SK-N-SH (cell line): ENCODE measurements around the gene UBE2N. TPM values are rescaled to one million over a fixed set of nuclear protein-coding genes. Genes with fewer than 3 reads are reported as not detected.
A peak's percentile ranks its signal among the peaks of the same experiment; 100 is the strongest.

Experiments
- CTCF ChIA-PET: fragments of 300-600, 350-600 bp; formaldehyde crosslinking; extraction: SDS; loops from one replicate; lab custom pipeline; 2021; lab: Yijun Ruan, JAX
- POLR2A ChIA-PET: fragments of 350-600 bp; sonication (Branson Sonifier 250); formaldehyde crosslinking; extraction: SDS; loops from one replicate; lab custom pipeline; 2020; ENCODE audit warnings: antibody characterized with exemption, inconsistent platforms; lab: Yijun Ruan, JAX
- DNase-seq: peaks from one replicate; pipeline ENCODE4 v3.0.0; 2012
- H2AFZ ChIP-seq: fragments of 200-600 bp; sonication (generic); 2 replicates; pipeline ENCODE4 v1.8.1; 2016; ENCODE audit warnings: antibody characterized with exemption, mild to moderate bottlenecking, low read depth
- H3F3A ChIP-seq: fragments of 200-600 bp; sonication (generic); replicated peaks from 2 replicates; pipeline ENCODE3; 2016; ENCODE audit warnings: antibody characterized with exemption, mild to moderate bottlenecking; ENCODE audit not compliant: insufficient read depth
- H3K27ac ChIP-seq, 2 experiments: fragments of 200-500 bp in 1 of 2; fragments of 200-600 bp in 1 of 2; sonication (Bioruptor generic) in 1 of 2; sonication (generic), shearing (Covaris generic) in 1 of 2; 2 replicates each; pipeline versions ENCODE4 v1.5.1 to v1.6.1; 2014 to 2016; ENCODE audit warnings: low read depth in 2 of 2, inconsistent platforms in 1 of 2, low read length in 1 of 2, mild to moderate bottlenecking in 1 of 2, mixed read lengths in 1 of 2
- H3K27me3 ChIP-seq: fragments of 200-600 bp; sonication (generic), shearing (Covaris generic); 2 replicates; pipeline ENCODE4 v1.6.1; 2016; ENCODE audit warnings: mixed run types; ENCODE audit not compliant: insufficient read depth
- H3K36me3 ChIP-seq, 2 experiments: fragments of 200-500 bp in 1 of 2; fragments of 200-600 bp in 1 of 2; sonication (Bioruptor generic) in 1 of 2; sonication (generic) in 1 of 2; replicated peaks in 1 of 2; 2 replicates each; pipeline versions ENCODE3 to v1.5.1; 2014 to 2016; ENCODE audit warnings: low read length in 1 of 2, mild to moderate bottlenecking in 1 of 2; ENCODE audit not compliant: insufficient read depth in 2 of 2, control insufficient read depth in 1 of 2
- H3K4me1 ChIP-seq, 2 experiments: fragments of 200-500 bp in 1 of 2; fragments of 200-600 bp in 1 of 2; sonication (Bioruptor generic) in 1 of 2; sonication (generic), shearing (Covaris generic) in 1 of 2; 2 replicates each; pipeline versions ENCODE4 v1.5.1 to v1.6.1; 2014 to 2016; ENCODE audit warnings: low read depth in 1 of 2, low read length in 1 of 2, mixed run types in 1 of 2; ENCODE audit not compliant: insufficient read depth in 2 of 2, control insufficient read depth in 1 of 2
- H3K4me2 ChIP-seq: fragments of 200-600 bp; sonication (generic), shearing (Covaris generic); 2 replicates; pipeline ENCODE4 v1.6.1; 2017; ENCODE audit warnings: mixed run types
- H3K4me3 ChIP-seq, 2 experiments: fragments of 200-500 bp in 1 of 2; fragments of 200-600 bp in 1 of 2; sonication (Bioruptor generic) in 1 of 2; sonication (generic), shearing (Covaris generic) in 1 of 2; 2 replicates each; pipeline versions ENCODE4 v1.5.1 to v1.8.1; 2014 to 2016; ENCODE audit warnings: low read depth in 2 of 2, inconsistent platforms in 1 of 2, low read length in 1 of 2, mild to moderate bottlenecking in 1 of 2, mixed read lengths in 1 of 2, moderate library complexity in 1 of 2
- H3K79me2 ChIP-seq: fragments of 200-600 bp; sonication (generic); 2 replicates; pipeline ENCODE4 v1.8.1; 2017; ENCODE audit warnings: mild to moderate bottlenecking; ENCODE audit not compliant: insufficient read depth
- H3K9ac ChIP-seq: fragments of 200-600 bp; sonication (generic); 2 replicates; pipeline ENCODE4 v1.6.1; 2017; ENCODE audit warnings: mixed run types
- H3K9me2 ChIP-seq: fragments of 200-600 bp; sonication (generic); 2 replicates; pipeline ENCODE4 v1.6.1; 2017; ENCODE audit warnings: mixed run types
- H3K9me3 ChIP-seq: fragments of 200-600 bp; sonication (generic); 2 replicates; pipeline ENCODE4 v1.6.1; 2017; ENCODE audit warnings: mixed run types, mild to moderate bottlenecking, moderate library complexity
- H4K20me1 ChIP-seq: fragments of 200-600 bp; sonication (generic); 2 replicates; pipeline ENCODE4 v1.6.1; 2017; ENCODE audit warnings: mild to moderate bottlenecking, mixed run types; ENCODE audit not compliant: insufficient read depth
- EP300 ChIP-seq, 2 experiments: IDR thresholded peaks; 2 replicates each; pipeline versions ENCODE4 v1.4.0 to v1.6.1; 2012; ENCODE audit warnings: borderline replicate concordance in 1 of 2, low read depth in 1 of 2, low read length in 1 of 2
- EZH2phosphoT487 ChIP-seq: fragments of 200-600 bp; sonication (generic); IDR thresholded peaks from 2 replicates; pipeline ENCODE4 v1.6.1; 2017; ENCODE audit warnings: low read depth, mixed run types, mild to moderate bottlenecking, antibody characterized with exemption, moderate library complexity, borderline replicate concordance
- FOSL2 ChIP-seq: IDR thresholded peaks from 2 replicates; pipeline ENCODE4 v1.4.0; 2012; ENCODE audit warnings: low read depth, mild to moderate bottlenecking, moderate library complexity, borderline replicate concordance
- FOXJ3 ChIP-seq: sonication (generic); formaldehyde crosslinking; IDR thresholded peaks from 2 replicates; pipeline ENCODE4 v1.5.1; 2020; ENCODE audit warnings: mild to moderate bottlenecking, missing genetic modification reagents
- FOXM1 ChIP-seq: IDR thresholded peaks from 2 replicates; pipeline ENCODE4 v1.4.0; 2012; ENCODE audit warnings: low read depth, mild to moderate bottlenecking
- GABPA ChIP-seq: IDR thresholded peaks from 2 replicates; pipeline ENCODE4 v1.4.0; 2012; ENCODE audit warnings: low read depth, mild to moderate bottlenecking
- JUND ChIP-seq: IDR thresholded peaks from 2 replicates; pipeline ENCODE4 v1.4.0; 2012
- MEF2A ChIP-seq: IDR thresholded peaks from 2 replicates; pipeline ENCODE4 v1.4.0; 2012; ENCODE audit warnings: low read depth, borderline replicate concordance
- NFIC ChIP-seq: IDR thresholded peaks from 2 replicates; pipeline ENCODE4 v1.4.0; 2012; ENCODE audit warnings: borderline replicate concordance
- NRF1 ChIP-seq: IDR thresholded peaks from 2 replicates; pipeline ENCODE4 v1.6.1; 2012; ENCODE audit warnings: low read depth, mild to moderate bottlenecking, low read length
- POLR2AphosphoS5 ChIP-seq: IDR thresholded peaks from 2 replicates; pipeline ENCODE4 v1.6.1; 2012; ENCODE audit warnings: low read depth, low read length
- RCOR1 ChIP-seq: fragments of 150-350 bp; IDR thresholded peaks from 2 replicates; pipeline ENCODE4 v1.6.1; 2017; ENCODE audit warnings: antibody characterized with exemption, low read length
- RXRA ChIP-seq: IDR thresholded peaks from 2 replicates; pipeline ENCODE4 v1.4.0; 2012; ENCODE audit warnings: low read depth, mild to moderate bottlenecking, borderline replicate concordance
- SIN3A ChIP-seq: IDR thresholded peaks from 2 replicates; pipeline ENCODE4 v1.6.1; 2012; ENCODE audit warnings: low read depth, mild to moderate bottlenecking, low read length, moderate library complexity, borderline replicate concordance
- TCF12 ChIP-seq: IDR thresholded peaks from 2 replicates; pipeline ENCODE4 v1.4.0; 2012
- TEAD4 ChIP-seq: IDR thresholded peaks from 2 replicates; pipeline ENCODE4 v1.4.0; 2012; ENCODE audit warnings: mild to moderate bottlenecking, borderline replicate concordance; ENCODE audit not compliant: insufficient read depth
- YY1 ChIP-seq: IDR thresholded peaks from 2 replicates; pipeline ENCODE4 v1.4.0; 2012; ENCODE audit warnings: low read depth, mild to moderate bottlenecking
- WGBS: methylation state at CpG from one replicate; pipeline ENCODE4 v1.1.6; 2017; ENCODE audit warnings: low lambda C conversion rate; 5-methylcytosine and 5-hydroxymethylcytosine counted together
- polyA plus RNA-seq, 3 experiments: library from polyadenylated mRNA; depleted of rRNA; stranded (reverse); fragments of >200 nt; gene quantifications; 2 replicates each; pipeline ENCODE4 v1.2.3, GENCODE V29; 2012
- TF ChIP-seq, protein P1 (sequence below): IDR thresholded peaks from 2 replicates; pipeline ENCODE4; 2012
- TF ChIP-seq, protein P2 (sequence below): IDR thresholded peaks from 2 replicates; pipeline ENCODE4 v1.4.0; 2012; ENCODE audit warnings: low read depth, borderline replicate concordance
- TF ChIP-seq, protein P3 (sequence below): fragments of 200-600 bp; sonication (generic); IDR thresholded peaks from 2 replicates; pipeline ENCODE4 v1.6.1; 2017; ENCODE audit warnings: antibody characterized with exemption, mild to moderate bottlenecking, moderate library complexity
- TF ChIP-seq, protein P4 (sequence below): fragments of 150-350 bp; IDR thresholded peaks from 2 replicates; pipeline ENCODE4 v1.6.1; 2016; ENCODE audit warnings: mild to moderate bottlenecking, low read depth, low read length

The UBE2N gene
- polyA plus RNA-seq, 1 of the 3 experiments (the other 2 are of a cell fraction): 102 TPM

DNA sequence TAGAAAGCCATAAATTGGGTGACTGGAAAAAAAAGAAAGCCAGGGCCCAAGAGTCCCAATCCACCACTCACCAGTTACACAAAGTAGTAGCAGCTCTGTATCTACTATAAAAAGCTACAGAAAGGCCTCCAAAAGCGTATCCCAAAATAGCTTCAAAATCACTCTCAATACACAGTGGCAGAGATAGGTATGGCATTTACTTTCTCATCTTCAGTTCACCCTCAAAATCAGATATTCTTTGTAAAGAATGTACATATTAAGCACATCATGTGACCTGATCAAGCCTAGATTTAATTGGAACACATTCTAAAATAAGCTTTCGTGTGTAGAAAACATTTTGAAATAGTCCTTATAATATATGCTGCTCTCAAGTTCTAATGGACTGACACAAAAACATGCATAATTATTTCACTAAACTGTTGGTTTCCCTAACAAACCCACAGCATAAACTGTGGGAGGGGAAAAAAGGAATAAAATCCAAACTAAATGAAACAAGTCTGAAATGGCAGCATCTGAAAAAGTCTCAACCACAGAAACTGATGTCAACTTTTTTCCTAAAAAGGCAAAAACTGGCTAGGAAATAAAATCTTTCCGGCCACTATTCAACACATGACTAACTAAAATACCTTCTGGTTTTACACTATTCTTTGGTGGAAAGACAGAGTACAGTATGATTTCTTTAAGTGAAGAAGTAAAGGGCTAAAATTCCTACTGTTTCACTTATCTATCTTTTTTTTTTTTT, 25.9 kb downstream of the UBE2N start:
- H3K36me3 ChIP-seq: peaks cover 2 to 3% of the 10 kb centered on the region in 2 experiments
- peaks cover 37% of the 10 kb centered on the region for H3F3A ChIP-seq
- H3K4me2 ChIP-seq: peak overlapping the region; percentile 38; the same call in 1 of the 2 replicates
- 74% methylated on average over 3 of the region's 3 CpGs for WGBS
- no peak for TF ChIP-seq NFIC
- TF ChIP-seq, protein P1, sequence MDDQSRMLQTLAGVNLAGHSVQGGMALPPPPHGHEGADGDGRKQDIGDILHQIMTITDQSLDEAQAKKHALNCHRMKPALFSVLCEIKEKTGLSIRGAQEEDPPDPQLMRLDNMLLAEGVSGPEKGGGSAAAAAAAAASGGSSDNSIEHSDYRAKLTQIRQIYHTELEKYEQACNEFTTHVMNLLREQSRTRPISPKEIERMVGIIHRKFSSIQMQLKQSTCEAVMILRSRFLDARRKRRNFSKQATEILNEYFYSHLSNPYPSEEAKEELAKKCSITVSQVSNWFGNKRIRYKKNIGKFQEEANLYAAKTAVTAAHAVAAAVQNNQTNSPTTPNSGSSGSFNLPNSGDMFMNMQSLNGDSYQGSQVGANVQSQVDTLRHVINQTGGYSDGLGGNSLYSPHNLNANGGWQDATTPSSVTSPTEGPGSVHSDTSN: no peak
- TF ChIP-seq, protein P2, sequence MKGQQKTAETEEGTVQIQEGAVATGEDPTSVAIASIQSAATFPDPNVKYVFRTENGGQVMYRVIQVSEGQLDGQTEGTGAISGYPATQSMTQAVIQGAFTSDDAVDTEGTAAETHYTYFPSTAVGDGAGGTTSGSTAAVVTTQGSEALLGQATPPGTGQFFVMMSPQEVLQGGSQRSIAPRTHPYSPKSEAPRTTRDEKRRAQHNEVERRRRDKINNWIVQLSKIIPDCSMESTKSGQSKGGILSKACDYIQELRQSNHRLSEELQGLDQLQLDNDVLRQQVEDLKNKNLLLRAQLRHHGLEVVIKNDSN: no peak
- TF ChIP-seq SIN3A: no peak
- no peak for TF ChIP-seq TCF12
- TF ChIP-seq TEAD4: no peak
- no peak for TF ChIP-seq EP300 (IDR thresholded peaks at IDR 0.05; ENCODE audit: borderline replicate concordance in 1 of 2, low read depth in 1 of 2, low read length in 1 of 2)
- no peak for TF ChIP-seq JUND
- no peak for TF ChIP-seq MEF2A
- TF ChIP-seq, protein P3, sequence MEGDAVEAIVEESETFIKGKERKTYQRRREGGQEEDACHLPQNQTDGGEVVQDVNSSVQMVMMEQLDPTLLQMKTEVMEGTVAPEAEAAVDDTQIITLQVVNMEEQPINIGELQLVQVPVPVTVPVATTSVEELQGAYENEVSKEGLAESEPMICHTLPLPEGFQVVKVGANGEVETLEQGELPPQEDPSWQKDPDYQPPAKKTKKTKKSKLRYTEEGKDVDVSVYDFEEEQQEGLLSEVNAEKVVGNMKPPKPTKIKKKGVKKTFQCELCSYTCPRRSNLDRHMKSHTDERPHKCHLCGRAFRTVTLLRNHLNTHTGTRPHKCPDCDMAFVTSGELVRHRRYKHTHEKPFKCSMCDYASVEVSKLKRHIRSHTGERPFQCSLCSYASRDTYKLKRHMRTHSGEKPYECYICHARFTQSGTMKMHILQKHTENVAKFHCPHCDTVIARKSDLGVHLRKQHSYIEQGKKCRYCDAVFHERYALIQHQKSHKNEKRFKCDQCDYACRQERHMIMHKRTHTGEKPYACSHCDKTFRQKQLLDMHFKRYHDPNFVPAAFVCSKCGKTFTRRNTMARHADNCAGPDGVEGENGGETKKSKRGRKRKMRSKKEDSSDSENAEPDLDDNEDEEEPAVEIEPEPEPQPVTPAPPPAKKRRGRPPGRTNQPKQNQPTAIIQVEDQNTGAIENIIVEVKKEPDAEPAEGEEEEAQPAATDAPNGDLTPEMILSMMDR: no peak
- no peak for TF ChIP-seq FOXJ3
- TF ChIP-seq NRF1: no peak
- no peak for TF ChIP-seq RXRA
- CTCF ChIA-PET: interaction anchor here (0.7 to 3.0 kb wide), 5 partner anchors 10 to 686 kb away, joined by 3 to 15 read pairs (median 4); no protein-coding TSS in a partner anchor
- H4K20me1 ChIP-seq: peaks cover 69% of the 10 kb centered on the region
- no peak for DNase-seq
- H3K9me2 ChIP-seq: no peaks in the 10 kb centered on the region
- no peak overlapping the region for H3K4me3 ChIP-seq
- no peaks in the 10 kb centered on the region for H3K9me3 ChIP-seq
- H3K79me2 ChIP-seq: peaks cover 100% of the 10 kb centered on the region
- H3K9ac ChIP-seq: peak overlapping the region; percentile 1; the same call in 1 of the 2 replicates
- H2AFZ ChIP-seq: no peak overlapping the region
- POLR2A ChIA-PET: no interaction called here
- H3K27ac ChIP-seq: peak overlapping the region; percentile 60 to 61
- peaks cover 2 to 15% of the 10 kb centered on the region in 2 experiments; a peak in 3 of 4 replicates for H3K4me1 ChIP-seq
- H3K27me3 ChIP-seq: no peaks in the 10 kb centered on the region

DNA sequence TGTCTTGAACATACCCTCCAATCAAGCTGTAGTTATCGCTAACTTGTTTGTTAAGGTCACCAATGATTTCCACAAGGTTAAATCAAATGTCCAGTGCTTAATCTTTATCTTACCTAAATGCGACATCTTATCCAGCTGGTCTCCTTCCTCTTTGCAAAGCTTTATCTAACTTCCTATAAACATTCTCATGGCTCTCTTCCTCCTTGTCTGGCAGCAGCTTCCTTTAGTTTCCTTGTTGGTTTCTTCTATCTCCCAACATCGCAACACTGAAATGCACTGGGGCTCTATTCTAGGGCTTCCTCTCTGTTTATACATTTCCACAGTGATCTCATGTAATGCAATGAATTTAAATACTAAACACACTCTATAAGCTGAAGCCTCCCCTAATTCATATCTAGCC, 28.7 kb downstream of the UBE2N start:
- H3K4me1 ChIP-seq: peaks cover 4 to 32% of the 10 kb centered on the region in 2 experiments; a peak in 3 of 4 replicates
- H3F3A ChIP-seq: peaks cover 58% of the 10 kb centered on the region
- peaks cover 20 to 28% of the 10 kb centered on the region in 2 experiments for H3K36me3 ChIP-seq
- H3K79me2 ChIP-seq: peaks cover 85% of the 10 kb centered on the region
- no peak overlapping the region for H3K27ac ChIP-seq
- no peak overlapping the region for H3K4me2 ChIP-seq
- CTCF ChIA-PET: interaction anchor here (1.2 to 1.5 kb wide), 3 partner anchors 16 to 426 kb away, joined by 3 to 5 read pairs (median 3); no protein-coding TSS in a partner anchor
- H4K20me1 ChIP-seq: peaks cover 59% of the 10 kb centered on the region
- no peaks in the 10 kb centered on the region for H3K27me3 ChIP-seq
- 94% methylated on average over 3 of the region's 3 CpGs for WGBS
- H3K9ac ChIP-seq: no peak overlapping the region
- DNase-seq: no peak
- POLR2A ChIA-PET: no interaction called here
- H3K4me3 ChIP-seq: no peak overlapping the region
- no peak overlapping the region for H2AFZ ChIP-seq
- H3K9me2 ChIP-seq: no peaks in the 10 kb centered on the region
- H3K9me3 ChIP-seq: no peaks in the 10 kb centered on the region
- TF ChIP-seq YY1: no peak
- TF ChIP-seq NRF1: no peak
- TF ChIP-seq, protein P3: no peak
- no peak for TF ChIP-seq GABPA
- TF ChIP-seq EZH2phosphoT487: no peak
- no peak for TF ChIP-seq POLR2AphosphoS5
- no peak for TF ChIP-seq SIN3A
- TF ChIP-seq, protein P4, sequence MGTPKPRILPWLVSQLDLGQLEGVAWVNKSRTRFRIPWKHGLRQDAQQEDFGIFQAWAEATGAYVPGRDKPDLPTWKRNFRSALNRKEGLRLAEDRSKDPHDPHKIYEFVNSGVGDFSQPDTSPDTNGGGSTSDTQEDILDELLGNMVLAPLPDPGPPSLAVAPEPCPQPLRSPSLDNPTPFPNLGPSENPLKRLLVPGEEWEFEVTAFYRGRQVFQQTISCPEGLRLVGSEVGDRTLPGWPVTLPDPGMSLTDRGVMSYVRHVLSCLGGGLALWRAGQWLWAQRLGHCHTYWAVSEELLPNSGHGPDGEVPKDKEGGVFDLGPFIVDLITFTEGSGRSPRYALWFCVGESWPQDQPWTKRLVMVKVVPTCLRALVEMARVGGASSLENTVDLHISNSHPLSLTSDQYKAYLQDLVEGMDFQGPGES: no peak
- TF ChIP-seq FOSL2: no peak
- no peak for TF ChIP-seq FOXM1
- TF ChIP-seq RCOR1: no peak
- TF ChIP-seq TEAD4: no peak
